Measurements from ENCODE around the gene ANGPT4. TPM values are rescaled to one million over a fixed set of nuclear protein-coding genes. Genes with fewer than 3 reads are reported as not detected.

The ANGPT4 gene
- total RNA-seq, 1 experiment from 2014 or later: 0.20 TPM

DNA sequence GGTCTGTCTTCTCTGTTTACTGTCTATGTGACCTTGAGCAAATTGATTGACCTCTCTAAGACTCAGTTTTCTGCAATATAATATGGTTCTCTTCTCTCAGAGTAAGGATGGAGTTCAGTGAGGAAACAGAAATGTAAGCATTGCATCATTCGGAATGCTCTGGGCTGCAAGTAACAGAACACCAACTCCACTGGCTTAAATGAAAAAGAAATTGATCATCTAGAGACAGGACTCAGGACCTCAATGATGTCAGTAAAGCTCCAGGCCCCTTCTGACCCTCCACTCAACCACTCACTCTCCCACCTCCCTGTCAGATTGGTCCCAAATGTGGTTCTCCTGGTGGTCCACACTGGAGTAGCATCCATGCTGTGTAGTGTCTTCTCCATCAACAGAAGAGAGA lies 50.7 kb downstream of the ANGPT4 start (continued):
- TF ChIP-seq, protein P1, sequence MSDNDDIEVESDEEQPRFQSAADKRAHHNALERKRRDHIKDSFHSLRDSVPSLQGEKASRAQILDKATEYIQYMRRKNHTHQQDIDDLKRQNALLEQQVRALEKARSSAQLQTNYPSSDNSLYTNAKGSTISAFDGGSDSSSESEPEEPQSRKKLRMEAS (CRISPR knock-in tag; IDR thresholded peaks at IDR 0.05): no peak
- no peak for TF ChIP-seq CREB1 (CRISPR knock-in tag; IDR thresholded peaks at IDR 0.05)
- no peak for TF ChIP-seq TP53 (CRISPR knock-in tag; IDR thresholded peaks at IDR 0.05)
- TF ChIP-seq, protein P2, sequence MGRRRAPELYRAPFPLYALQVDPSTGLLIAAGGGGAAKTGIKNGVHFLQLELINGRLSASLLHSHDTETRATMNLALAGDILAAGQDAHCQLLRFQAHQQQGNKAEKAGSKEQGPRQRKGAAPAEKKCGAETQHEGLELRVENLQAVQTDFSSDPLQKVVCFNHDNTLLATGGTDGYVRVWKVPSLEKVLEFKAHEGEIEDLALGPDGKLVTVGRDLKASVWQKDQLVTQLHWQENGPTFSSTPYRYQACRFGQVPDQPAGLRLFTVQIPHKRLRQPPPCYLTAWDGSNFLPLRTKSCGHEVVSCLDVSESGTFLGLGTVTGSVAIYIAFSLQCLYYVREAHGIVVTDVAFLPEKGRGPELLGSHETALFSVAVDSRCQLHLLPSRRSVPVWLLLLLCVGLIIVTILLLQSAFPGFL (CRISPR knock-in tag; IDR thresholded peaks at IDR 0.05; ENCODE audit: borderline replicate concordance): no peak
- TF ChIP-seq, protein P3, sequence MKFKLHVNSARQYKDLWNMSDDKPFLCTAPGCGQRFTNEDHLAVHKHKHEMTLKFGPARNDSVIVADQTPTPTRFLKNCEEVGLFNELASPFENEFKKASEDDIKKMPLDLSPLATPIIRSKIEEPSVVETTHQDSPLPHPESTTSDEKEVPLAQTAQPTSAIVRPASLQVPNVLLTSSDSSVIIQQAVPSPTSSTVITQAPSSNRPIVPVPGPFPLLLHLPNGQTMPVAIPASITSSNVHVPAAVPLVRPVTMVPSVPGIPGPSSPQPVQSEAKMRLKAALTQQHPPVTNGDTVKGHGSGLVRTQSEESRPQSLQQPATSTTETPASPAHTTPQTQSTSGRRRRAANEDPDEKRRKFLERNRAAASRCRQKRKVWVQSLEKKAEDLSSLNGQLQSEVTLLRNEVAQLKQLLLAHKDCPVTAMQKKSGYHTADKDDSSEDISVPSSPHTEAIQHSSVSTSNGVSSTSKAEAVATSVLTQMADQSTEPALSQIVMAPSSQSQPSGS (CRISPR knock-in tag; IDR thresholded peaks at IDR 0.05; ENCODE audit: borderline replicate concordance, low read depth): no peak
- TF ChIP-seq, protein P4, sequence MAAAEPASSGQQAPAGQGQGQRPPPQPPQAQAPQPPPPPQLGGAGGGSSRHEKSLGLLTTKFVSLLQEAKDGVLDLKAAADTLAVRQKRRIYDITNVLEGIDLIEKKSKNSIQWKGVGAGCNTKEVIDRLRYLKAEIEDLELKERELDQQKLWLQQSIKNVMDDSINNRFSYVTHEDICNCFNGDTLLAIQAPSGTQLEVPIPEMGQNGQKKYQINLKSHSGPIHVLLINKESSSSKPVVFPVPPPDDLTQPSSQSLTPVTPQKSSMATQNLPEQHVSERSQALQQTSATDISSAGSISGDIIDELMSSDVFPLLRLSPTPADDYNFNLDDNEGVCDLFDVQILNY (CRISPR knock-in tag; IDR thresholded peaks at IDR 0.05): no peak
- TF ChIP-seq SMAD4 (CRISPR knock-in tag; IDR thresholded peaks at IDR 0.05): no peak
- TF ChIP-seq, protein P5, sequence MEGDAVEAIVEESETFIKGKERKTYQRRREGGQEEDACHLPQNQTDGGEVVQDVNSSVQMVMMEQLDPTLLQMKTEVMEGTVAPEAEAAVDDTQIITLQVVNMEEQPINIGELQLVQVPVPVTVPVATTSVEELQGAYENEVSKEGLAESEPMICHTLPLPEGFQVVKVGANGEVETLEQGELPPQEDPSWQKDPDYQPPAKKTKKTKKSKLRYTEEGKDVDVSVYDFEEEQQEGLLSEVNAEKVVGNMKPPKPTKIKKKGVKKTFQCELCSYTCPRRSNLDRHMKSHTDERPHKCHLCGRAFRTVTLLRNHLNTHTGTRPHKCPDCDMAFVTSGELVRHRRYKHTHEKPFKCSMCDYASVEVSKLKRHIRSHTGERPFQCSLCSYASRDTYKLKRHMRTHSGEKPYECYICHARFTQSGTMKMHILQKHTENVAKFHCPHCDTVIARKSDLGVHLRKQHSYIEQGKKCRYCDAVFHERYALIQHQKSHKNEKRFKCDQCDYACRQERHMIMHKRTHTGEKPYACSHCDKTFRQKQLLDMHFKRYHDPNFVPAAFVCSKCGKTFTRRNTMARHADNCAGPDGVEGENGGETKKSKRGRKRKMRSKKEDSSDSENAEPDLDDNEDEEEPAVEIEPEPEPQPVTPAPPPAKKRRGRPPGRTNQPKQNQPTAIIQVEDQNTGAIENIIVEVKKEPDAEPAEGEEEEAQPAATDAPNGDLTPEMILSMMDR (IDR thresholded peaks at IDR 0.05): no peak

DNA sequence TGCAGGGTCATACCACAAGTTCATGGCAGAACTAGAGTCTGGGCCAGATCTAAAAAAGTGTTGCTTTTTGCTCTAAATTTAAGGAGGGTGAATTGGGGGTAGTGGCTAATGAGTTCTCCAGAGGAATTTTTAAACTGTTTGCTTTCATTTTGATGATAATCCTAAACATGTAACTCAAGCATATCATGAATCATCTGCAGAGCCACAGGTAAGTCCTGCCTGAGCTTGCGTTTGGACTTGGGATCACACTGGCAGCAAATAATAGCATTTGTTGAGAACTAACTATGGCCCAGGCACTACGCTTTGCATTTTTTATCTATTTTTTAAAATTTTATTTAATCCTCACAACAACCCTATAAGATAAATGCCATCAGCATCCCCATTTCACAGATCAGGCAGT lies 55.2 kb downstream of the ANGPT4 start:
- CTCF ChIA-PET: interaction anchor here (0.8 to 2.4 kb wide), 4 partner anchors 12 to 248 kb away, joined by 3 to 8 read pairs (median 3); no protein-coding TSS in a partner anchor
- TF ChIP-seq, protein P3 (CRISPR knock-in tag; IDR thresholded peaks at IDR 0.05; ENCODE audit: borderline replicate concordance, low read depth): no peak
- TF ChIP-seq, protein P6, sequence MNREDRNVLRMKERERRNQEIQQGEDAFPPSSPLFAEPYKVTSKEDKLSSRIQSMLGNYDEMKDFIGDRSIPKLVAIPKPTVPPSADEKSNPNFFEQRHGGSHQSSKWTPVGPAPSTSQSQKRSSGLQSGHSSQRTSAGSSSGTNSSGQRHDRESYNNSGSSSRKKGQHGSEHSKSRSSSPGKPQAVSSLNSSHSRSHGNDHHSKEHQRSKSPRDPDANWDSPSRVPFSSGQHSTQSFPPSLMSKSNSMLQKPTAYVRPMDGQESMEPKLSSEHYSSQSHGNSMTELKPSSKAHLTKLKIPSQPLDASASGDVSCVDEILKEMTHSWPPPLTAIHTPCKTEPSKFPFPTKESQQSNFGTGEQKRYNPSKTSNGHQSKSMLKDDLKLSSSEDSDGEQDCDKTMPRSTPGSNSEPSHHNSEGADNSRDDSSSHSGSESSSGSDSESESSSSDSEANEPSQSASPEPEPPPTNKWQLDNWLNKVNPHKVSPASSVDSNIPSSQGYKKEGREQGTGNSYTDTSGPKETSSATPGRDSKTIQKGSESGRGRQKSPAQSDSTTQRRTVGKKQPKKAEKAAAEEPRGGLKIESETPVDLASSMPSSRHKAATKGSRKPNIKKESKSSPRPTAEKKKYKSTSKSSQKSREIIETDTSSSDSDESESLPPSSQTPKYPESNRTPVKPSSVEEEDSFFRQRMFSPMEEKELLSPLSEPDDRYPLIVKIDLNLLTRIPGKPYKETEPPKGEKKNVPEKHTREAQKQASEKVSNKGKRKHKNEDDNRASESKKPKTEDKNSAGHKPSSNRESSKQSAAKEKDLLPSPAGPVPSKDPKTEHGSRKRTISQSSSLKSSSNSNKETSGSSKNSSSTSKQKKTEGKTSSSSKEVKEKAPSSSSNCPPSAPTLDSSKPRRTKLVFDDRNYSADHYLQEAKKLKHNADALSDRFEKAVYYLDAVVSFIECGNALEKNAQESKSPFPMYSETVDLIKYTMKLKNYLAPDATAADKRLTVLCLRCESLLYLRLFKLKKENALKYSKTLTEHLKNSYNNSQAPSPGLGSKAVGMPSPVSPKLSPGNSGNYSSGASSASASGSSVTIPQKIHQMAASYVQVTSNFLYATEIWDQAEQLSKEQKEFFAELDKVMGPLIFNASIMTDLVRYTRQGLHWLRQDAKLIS (CRISPR knock-in tag; IDR thresholded peaks at IDR 0.05; ENCODE audit: borderline replicate concordance): no peak
- TF ChIP-seq MYBL2 (CRISPR knock-in tag; IDR thresholded peaks at IDR 0.05) (no peak), SMAD4 (CRISPR knock-in tag; IDR thresholded peaks at IDR 0.05) (no peak), CREB1 (CRISPR knock-in tag; IDR thresholded peaks at IDR 0.05) (no peak), CREM (CRISPR knock-in tag; IDR thresholded peaks at IDR 0.05) (no peak), RORB (CRISPR knock-in tag; IDR thresholded peaks at IDR 0.05) (no peak), GABPB1 (CRISPR knock-in tag; IDR thresholded peaks at IDR 0.05) (no peak)
- TF ChIP-seq, protein P7, sequence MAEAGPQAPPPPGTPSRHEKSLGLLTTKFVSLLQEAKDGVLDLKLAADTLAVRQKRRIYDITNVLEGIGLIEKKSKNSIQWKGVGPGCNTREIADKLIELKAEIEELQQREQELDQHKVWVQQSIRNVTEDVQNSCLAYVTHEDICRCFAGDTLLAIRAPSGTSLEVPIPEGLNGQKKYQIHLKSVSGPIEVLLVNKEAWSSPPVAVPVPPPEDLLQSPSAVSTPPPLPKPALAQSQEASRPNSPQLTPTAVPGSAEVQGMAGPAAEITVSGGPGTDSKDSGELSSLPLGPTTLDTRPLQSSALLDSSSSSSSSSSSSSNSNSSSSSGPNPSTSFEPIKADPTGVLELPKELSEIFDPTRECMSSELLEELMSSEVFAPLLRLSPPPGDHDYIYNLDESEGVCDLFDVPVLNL (CRISPR knock-in tag; IDR thresholded peaks at IDR 0.05; ENCODE audit: borderline replicate concordance, low read depth): no peak
- TF ChIP-seq, protein P5 (IDR thresholded peaks at IDR 0.05): no peak
- TF ChIP-seq, protein P8, sequence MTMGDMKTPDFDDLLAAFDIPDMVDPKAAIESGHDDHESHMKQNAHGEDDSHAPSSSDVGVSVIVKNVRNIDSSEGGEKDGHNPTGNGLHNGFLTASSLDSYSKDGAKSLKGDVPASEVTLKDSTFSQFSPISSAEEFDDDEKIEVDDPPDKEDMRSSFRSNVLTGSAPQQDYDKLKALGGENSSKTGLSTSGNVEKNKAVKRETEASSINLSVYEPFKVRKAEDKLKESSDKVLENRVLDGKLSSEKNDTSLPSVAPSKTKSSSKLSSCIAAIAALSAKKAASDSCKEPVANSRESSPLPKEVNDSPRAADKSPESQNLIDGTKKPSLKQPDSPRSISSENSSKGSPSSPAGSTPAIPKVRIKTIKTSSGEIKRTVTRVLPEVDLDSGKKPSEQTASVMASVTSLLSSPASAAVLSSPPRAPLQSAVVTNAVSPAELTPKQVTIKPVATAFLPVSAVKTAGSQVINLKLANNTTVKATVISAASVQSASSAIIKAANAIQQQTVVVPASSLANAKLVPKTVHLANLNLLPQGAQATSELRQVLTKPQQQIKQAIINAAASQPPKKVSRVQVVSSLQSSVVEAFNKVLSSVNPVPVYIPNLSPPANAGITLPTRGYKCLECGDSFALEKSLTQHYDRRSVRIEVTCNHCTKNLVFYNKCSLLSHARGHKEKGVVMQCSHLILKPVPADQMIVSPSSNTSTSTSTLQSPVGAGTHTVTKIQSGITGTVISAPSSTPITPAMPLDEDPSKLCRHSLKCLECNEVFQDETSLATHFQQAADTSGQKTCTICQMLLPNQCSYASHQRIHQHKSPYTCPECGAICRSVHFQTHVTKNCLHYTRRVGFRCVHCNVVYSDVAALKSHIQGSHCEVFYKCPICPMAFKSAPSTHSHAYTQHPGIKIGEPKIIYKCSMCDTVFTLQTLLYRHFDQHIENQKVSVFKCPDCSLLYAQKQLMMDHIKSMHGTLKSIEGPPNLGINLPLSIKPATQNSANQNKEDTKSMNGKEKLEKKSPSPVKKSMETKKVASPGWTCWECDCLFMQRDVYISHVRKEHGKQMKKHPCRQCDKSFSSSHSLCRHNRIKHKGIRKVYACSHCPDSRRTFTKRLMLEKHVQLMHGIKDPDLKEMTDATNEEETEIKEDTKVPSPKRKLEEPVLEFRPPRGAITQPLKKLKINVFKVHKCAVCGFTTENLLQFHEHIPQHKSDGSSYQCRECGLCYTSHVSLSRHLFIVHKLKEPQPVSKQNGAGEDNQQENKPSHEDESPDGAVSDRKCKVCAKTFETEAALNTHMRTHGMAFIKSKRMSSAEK (CRISPR knock-in tag; IDR thresholded peaks at IDR 0.05; ENCODE audit: borderline replicate concordance): no peak

More for the DNA sequence above, 55.2 kb downstream of the ANGPT4 start:
- peaks cover 9% of the 10 kb centered on the region for H3K27me3 Mint-ChIP-seq (ENCODE audit: low read depth)
- H3K36me3 Mint-ChIP-seq: no peaks in the 10 kb centered on the region
- H3K27ac Mint-ChIP-seq: no peak overlapping the region
- no peak overlapping the region for H3K4me3 Mint-ChIP-seq
- ATAC-seq (no peak), DNase-seq (ENCODE audit: low spot score) (no peak)
- POLR2A ChIA-PET: no interaction called here
- peaks cover 5% of the 10 kb centered on the region; the same call in 1 of the 2 replicates for H3K9me3 Mint-ChIP-seq
- peaks cover 16% of the 10 kb centered on the region for H3K4me1 Mint-ChIP-seq

All from WTC11 (cell line).